ENCODE measurements around the gene KRTAP15-1. TPM values are rescaled to one million over a fixed set of nuclear protein-coding genes. Genes with fewer than 3 reads are reported as not detected.

KRTAP15-1 gene
- total and polyA plus RNA-seq, 2 donors (not counting 3 experiments of a cell fraction or from before 2014, with no cell fraction given), result not detected

DNA sequence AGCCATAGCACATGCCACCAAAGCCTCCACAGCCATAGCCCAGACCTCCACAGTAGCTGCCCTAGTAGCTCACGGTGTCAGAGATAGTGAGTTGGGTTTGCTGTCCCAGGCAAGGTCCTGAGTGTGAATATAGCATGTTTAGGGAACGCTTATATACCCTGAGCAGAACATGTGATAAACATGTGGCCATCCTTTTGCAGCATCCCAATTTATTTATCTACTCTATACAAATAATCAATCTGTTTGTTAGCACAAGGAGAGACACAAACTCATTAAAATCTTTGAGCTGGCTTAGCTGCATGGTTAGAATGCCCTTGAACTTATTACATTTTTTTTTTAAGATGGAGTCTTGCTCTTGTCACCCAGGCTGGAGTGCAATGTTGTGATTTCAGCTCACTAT is 47.3 kb downstream of the KRTAP15-1 start, which contains the start of gene KRTAP19-2:
Gene KRTAP19-2 (minus strand): TSS at position 101 of the 400 bp plus-strand sequence. CDS start 88 bp downstream, at position 13.
- Histone ChIP-seq H3K27ac (ENCODE audit: insufficient read depth, low read depth, low read length) (no peak within 1 kb of the TSS), H4K20me1 (replicated peaks; ENCODE audit: control insufficient read depth, extremely low read depth, insufficient read depth, low read length) (no peaks in the 10 kb centered on the region), H3K79me2 (ENCODE audit: control insufficient read depth, insufficient read depth, low read length) (no peaks in the 10 kb centered on the region), H2AFZ (ENCODE audit: low read depth, low read length) (no peak within 1 kb of the TSS), H3K36me3 (ENCODE audit: control insufficient read depth in 2 of 2, extremely low read depth in 1 of 2, insufficient read depth in 2 of 2, low read length in 2 of 2) (no peaks in the 10 kb centered on the region), H3K9me3 (replicated peaks; ENCODE audit: control insufficient read depth, insufficient read depth, low read length) (peaks cover 4% of the 10 kb centered on the region), H3K27me3 (ENCODE audit: control insufficient read depth in 2 of 2, insufficient read depth in 2 of 2, low read length in 2 of 2) (no peaks in the 10 kb centered on the region), H3K9ac (replicated peaks; ENCODE audit: extremely low read depth, insufficient read depth, low read length) (no peak within 1 kb of the TSS), H3K4me1 (ENCODE audit: control insufficient read depth, extremely low read depth, insufficient read depth, low read length) (no peaks in the 10 kb centered on the region), H3K4me3 (replicated peaks in 1 of 3; ENCODE audit: insufficient read depth in 1 of 3, low read depth in 1 of 3, low read length in 3 of 3) (no peak within 1 kb of the TSS), H3K9me1 (replicated peaks; ENCODE audit: control insufficient read depth, extremely low read depth, insufficient read depth, low read length) (no peaks in the 10 kb centered on the region), H3K4me2 (ENCODE audit: insufficient read depth, low read length) (no peak within 1 kb of the TSS)
- CTCF ChIA-PET, result no interaction called here
- TF ChIP-seq CTCF (IDR thresholded peaks at IDR 0.05; ENCODE audit: extremely low read depth in 1 of 2, insufficient read depth in 1 of 2, low read depth in 1 of 2, low read length in 2 of 2) (no peak), FOS (IDR thresholded peaks at IDR 0.05; ENCODE audit: borderline replicate concordance, insufficient read depth, low read length) (no peak), GATA2 (IDR thresholded peaks at IDR 0.05; ENCODE audit: insufficient read depth, insufficient read length, low read depth, low read length) (no peak)
- TF ChIP-seq, protein P1, sequence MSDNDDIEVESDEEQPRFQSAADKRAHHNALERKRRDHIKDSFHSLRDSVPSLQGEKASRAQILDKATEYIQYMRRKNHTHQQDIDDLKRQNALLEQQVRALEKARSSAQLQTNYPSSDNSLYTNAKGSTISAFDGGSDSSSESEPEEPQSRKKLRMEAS (IDR thresholded peaks at IDR 0.05; ENCODE audit: insufficient read depth, insufficient read length), result no peak
- DNase-seq (ENCODE audit: low read depth, low spot score), result no peak
- intact Hi-C loops (cut with micrococcal nuclease), result no loop called here
- no TSS peak for BruUV-seq (replicated peaks)
- no peak for FAIRE-seq
- POLR2A ChIA-PET, result interaction anchor here (0.6 kb wide), 1 partner anchor 268 kb away, joined by 3 read pairs; no protein-coding TSS in a partner anchor
- dilution Hi-C loops (cut with MboI; ENCODE audit: extremely low pct_ligation_motif_present, low sequenced_read_pairs), result no loop called here

Other genes with a start within 250 kb of the KRTAP15-1 start
- gene CLDN8, start 224.2 kb upstream of the KRTAP15-1 start, total RNA-seq, result not detected in 2 replicates
- gene CLDN8, start 224.2 kb upstream of the KRTAP15-1 start, polyA plus RNA-seq, result not detected in 2 replicates
- not detected in 2 replicates for gene KRTAP24-1, start 157.3 kb upstream of the KRTAP15-1 start, total RNA-seq
- gene KRTAP24-1, start 157.3 kb upstream of the KRTAP15-1 start, polyA plus RNA-seq, result not detected in 2 replicates
- not detected in 2 replicates for gene KRTAP25-1, start 150.8 kb upstream of the KRTAP15-1 start, total RNA-seq
- gene KRTAP25-1, start 150.8 kb upstream of the KRTAP15-1 start, polyA plus RNA-seq, result not detected in 2 replicates
- gene KRTAP26-1, start 120.0 kb upstream of the KRTAP15-1 start, total RNA-seq, result not detected in 2 replicates
- not detected in 2 replicates for gene KRTAP26-1, start 120.0 kb upstream of the KRTAP15-1 start, polyA plus RNA-seq
- gene KRTAP27-1, start 102.6 kb upstream of the KRTAP15-1 start, total RNA-seq, result not detected in 2 replicates
- gene KRTAP27-1, start 102.6 kb upstream of the KRTAP15-1 start, polyA plus RNA-seq, result not detected in 2 replicates
- gene KRTAP23-1, start 91.7 kb upstream of the KRTAP15-1 start, total RNA-seq, result not detected in 2 replicates
- gene KRTAP23-1, start 91.7 kb upstream of the KRTAP15-1 start, polyA plus RNA-seq, result not detected in 2 replicates
- gene KRTAP13-2, start 68.0 kb upstream of the KRTAP15-1 start, total RNA-seq, result not detected in 2 replicates
- not detected in 2 replicates for gene KRTAP13-2, start 68.0 kb upstream of the KRTAP15-1 start, polyA plus RNA-seq
- not detected in 2 replicates for gene KRTAP13-1, start 44.2 kb upstream of the KRTAP15-1 start, total RNA-seq
- not detected in 2 replicates for gene KRTAP13-1, start 44.2 kb upstream of the KRTAP15-1 start, polyA plus RNA-seq
- not detected in 2 replicates for gene KRTAP13-3, start 14.3 kb upstream of the KRTAP15-1 start, total RNA-seq
- not detected in 2 replicates for gene KRTAP13-3, start 14.3 kb upstream of the KRTAP15-1 start, polyA plus RNA-seq
- gene KRTAP13-4, start 10.1 kb upstream of the KRTAP15-1 start, total RNA-seq, result not detected in 2 replicates
- not detected in 2 replicates for gene KRTAP13-4, start 10.1 kb upstream of the KRTAP15-1 start, polyA plus RNA-seq
- gene KRTAP19-1, start 40.1 kb downstream of the KRTAP15-1 start, total RNA-seq, result not detected in 2 replicates
- not detected in 2 replicates for gene KRTAP19-1, start 40.1 kb downstream of the KRTAP15-1 start, polyA plus RNA-seq
- not detected in 2 replicates for gene KRTAP19-2, start 47.2 kb downstream of the KRTAP15-1 start, total RNA-seq
- not detected in 2 replicates for gene KRTAP19-2, start 47.2 kb downstream of the KRTAP15-1 start, polyA plus RNA-seq
- gene KRTAP19-3, start 51.7 kb downstream of the KRTAP15-1 start, total RNA-seq, result not detected in 2 replicates
- not detected in 2 replicates for gene KRTAP19-3, start 51.7 kb downstream of the KRTAP15-1 start, polyA plus RNA-seq
- gene KRTAP19-4, start 56.9 kb downstream of the KRTAP15-1 start, total RNA-seq, result not detected in 2 replicates
- gene KRTAP19-4, start 56.9 kb downstream of the KRTAP15-1 start, polyA plus RNA-seq, result not detected in 2 replicates
- not detected in 2 replicates for gene KRTAP19-5, start 61.9 kb downstream of the KRTAP15-1 start, total RNA-seq
- gene KRTAP19-5, start 61.9 kb downstream of the KRTAP15-1 start, polyA plus RNA-seq, result not detected in 2 replicates
- not detected in 2 replicates for gene KRTAP19-6, start 101.6 kb downstream of the KRTAP15-1 start, total RNA-seq
- not detected in 2 replicates for gene KRTAP19-6, start 101.6 kb downstream of the KRTAP15-1 start, polyA plus RNA-seq
- not detected in 2 replicates for gene KRTAP19-7, start 121.0 kb downstream of the KRTAP15-1 start, total RNA-seq
- not detected in 2 replicates for gene KRTAP19-7, start 121.0 kb downstream of the KRTAP15-1 start, polyA plus RNA-seq
- not detected in 2 replicates for gene KRTAP22-2, start 150.1 kb downstream of the KRTAP15-1 start, total RNA-seq
- gene KRTAP22-2, start 150.1 kb downstream of the KRTAP15-1 start, polyA plus RNA-seq, result not detected in 2 replicates
- not detected in 2 replicates for gene KRTAP6-3, start 152.2 kb downstream of the KRTAP15-1 start, total RNA-seq
- not detected in 2 replicates for gene KRTAP6-3, start 152.2 kb downstream of the KRTAP15-1 start, polyA plus RNA-seq
- not detected in 2 replicates for gene KRTAP6-2, start 158.6 kb downstream of the KRTAP15-1 start, total RNA-seq
- gene KRTAP6-2, start 158.6 kb downstream of the KRTAP15-1 start, polyA plus RNA-seq, result not detected in 2 replicates
- not detected in 2 replicates for gene KRTAP22-1, start 160.8 kb downstream of the KRTAP15-1 start, total RNA-seq
- not detected in 2 replicates for gene KRTAP22-1, start 160.8 kb downstream of the KRTAP15-1 start, polyA plus RNA-seq
- gene KRTAP6-1, start 173.7 kb downstream of the KRTAP15-1 start, total RNA-seq, result not detected in 2 replicates
- not detected in 2 replicates for gene KRTAP6-1, start 173.7 kb downstream of the KRTAP15-1 start, polyA plus RNA-seq
- gene KRTAP20-1, start 176.2 kb downstream of the KRTAP15-1 start, total RNA-seq, result not detected in 2 replicates
- not detected in 2 replicates for gene KRTAP20-1, start 176.2 kb downstream of the KRTAP15-1 start, polyA plus RNA-seq
- gene KRTAP20-4, start 180.4 kb downstream of the KRTAP15-1 start, total RNA-seq, result not detected in 2 replicates
- gene KRTAP20-4, start 180.4 kb downstream of the KRTAP15-1 start, polyA plus RNA-seq, result not detected in 2 replicates
- not detected in 2 replicates for gene KRTAP20-2, start 194.9 kb downstream of the KRTAP15-1 start, total RNA-seq
- not detected in 2 replicates for gene KRTAP20-2, start 194.9 kb downstream of the KRTAP15-1 start, polyA plus RNA-seq
- not detected in 2 replicates for gene KRTAP20-3, start 202.6 kb downstream of the KRTAP15-1 start, total RNA-seq
- gene KRTAP20-3, start 202.6 kb downstream of the KRTAP15-1 start, polyA plus RNA-seq, result not detected in 2 replicates